VCaP (cell line): ENCODE data around the gene OR6C76.
"Not testable (repeated sequence)": the region's sequence is repeated elsewhere in the genome, so short reads cannot be mapped to it uniquely, and the experiment has no call there.

Source experiments
- H3K27ac ChIP-seq: fragments of 450-650 bp; 2 replicates; pipeline ENCODE4 v1.5.1; 2017
- TF ChIP-seq, protein P1 (sequence below): fragments of 450-650 bp; conservative IDR thresholded peaks from 2 replicates; pipeline ENCODE4 v1.5.1; 2017; ENCODE audit warnings: mild to moderate bottlenecking, moderate library complexity

OR6C76 gene

GRCh38 chr12:55448825-55449224, 22.8 kb downstream of the OR6C76 start:
- H3K27ac ChIP-seq = no peak overlapping the region
- TF ChIP-seq, protein P1, sequence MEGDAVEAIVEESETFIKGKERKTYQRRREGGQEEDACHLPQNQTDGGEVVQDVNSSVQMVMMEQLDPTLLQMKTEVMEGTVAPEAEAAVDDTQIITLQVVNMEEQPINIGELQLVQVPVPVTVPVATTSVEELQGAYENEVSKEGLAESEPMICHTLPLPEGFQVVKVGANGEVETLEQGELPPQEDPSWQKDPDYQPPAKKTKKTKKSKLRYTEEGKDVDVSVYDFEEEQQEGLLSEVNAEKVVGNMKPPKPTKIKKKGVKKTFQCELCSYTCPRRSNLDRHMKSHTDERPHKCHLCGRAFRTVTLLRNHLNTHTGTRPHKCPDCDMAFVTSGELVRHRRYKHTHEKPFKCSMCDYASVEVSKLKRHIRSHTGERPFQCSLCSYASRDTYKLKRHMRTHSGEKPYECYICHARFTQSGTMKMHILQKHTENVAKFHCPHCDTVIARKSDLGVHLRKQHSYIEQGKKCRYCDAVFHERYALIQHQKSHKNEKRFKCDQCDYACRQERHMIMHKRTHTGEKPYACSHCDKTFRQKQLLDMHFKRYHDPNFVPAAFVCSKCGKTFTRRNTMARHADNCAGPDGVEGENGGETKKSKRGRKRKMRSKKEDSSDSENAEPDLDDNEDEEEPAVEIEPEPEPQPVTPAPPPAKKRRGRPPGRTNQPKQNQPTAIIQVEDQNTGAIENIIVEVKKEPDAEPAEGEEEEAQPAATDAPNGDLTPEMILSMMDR = no peak

GRCh38 chr12:55464926-55465325, 38.9 kb downstream of the OR6C76 start:
- H3K27ac ChIP-seq = not testable (repeated sequence)

DNA sequence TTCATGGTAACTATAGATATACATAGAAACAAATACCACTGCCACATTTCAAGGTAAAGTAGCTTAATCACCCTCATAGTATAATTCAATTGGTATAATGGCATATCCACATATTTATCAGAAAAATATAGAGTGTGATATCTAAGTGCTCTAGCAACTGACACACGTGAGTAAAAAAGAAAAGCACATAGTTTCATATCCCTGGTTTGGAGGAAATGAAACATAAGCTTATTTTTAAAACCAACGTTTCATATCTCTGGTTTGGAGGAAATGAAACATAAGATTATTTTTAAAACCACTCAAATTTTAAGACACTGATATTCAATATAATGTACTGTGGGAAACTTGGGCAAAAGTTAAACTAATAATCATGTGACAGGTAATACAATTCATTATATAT, 41.8 kb downstream of the OR6C76 start:
- H3K27ac ChIP-seq = no peak overlapping the region
- TF ChIP-seq, protein P1 = no peak

GRCh38 chr12:55469291-55469690, 43.2 kb downstream of the OR6C76 start:
- no peak overlapping the region for H3K27ac ChIP-seq
- TF ChIP-seq, protein P1 = no peak

DNA sequence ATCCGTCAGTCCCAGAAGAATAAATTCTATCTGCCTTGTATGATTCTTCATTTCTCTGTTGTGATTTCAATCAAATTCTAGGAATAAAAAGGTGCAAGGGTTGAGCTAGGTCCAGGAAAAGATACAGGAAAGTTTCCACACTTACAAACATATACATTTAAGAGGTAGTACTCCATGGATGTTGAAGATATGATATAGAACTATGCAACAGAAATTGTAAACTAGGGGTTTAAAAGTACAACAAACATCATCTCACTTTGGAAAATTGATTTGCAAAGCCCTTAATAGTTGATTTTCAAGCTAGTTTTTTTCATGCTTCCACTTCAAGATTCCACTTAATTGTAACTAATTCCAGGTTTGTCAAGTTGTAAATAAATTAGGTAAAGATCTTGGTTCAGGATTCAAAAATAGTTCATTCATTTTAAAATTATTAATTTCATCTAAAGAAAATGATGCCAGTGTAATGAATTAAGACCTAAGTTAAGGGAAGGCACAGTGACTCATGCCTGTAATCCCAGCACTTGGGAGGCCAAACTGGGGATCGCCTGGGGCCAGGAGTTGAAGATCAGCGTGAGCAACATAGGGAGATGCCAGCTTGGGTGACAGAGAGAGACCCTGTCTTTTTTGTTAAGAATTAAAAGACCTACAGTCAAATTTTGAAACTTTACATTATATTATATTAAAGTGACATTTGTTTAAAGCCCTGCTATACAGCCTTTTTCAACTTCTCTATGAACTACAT, 44.2 kb downstream of the OR6C76 start, which contains the start of gene OR6C70:
Gene OR6C70 (minus strand): TSS at position 51 of the 742 bp plus-strand sequence. CDS start 0 bp downstream, at position 51.
- H3K27ac ChIP-seq = no peak within 1 kb of the TSS
- TF ChIP-seq, protein P1 = no peak

DNA sequence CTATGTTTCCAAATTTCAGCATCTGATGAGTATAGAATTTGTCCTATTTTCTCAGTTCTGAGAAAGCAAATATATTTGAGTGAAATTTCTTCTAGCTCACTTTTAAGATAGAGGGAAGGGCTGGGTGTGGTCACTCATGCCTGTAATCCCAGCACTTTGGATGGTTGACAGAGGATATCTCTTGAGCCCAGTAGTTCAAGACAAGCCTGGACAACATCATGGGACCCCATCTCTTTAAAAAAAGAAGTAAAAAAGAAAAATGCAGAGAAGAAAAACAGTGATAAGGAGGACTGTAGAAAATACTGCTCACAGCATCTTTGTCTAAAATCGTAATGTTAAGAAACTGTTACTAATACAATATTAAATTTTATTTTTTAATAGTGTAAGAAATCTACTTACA, 46.2 kb downstream of the OR6C76 start:
- no peak overlapping the region for H3K27ac ChIP-seq
- TF ChIP-seq, protein P1 = no peak
